GM18526 (cell line): ENCODE measurements around the gene REM2.
A peak's percentile ranks its signal among the peaks of the same experiment; 100 is the strongest.

Experiments used
- POLR2A ChIP-seq: IDR thresholded peaks from 3 replicates; pipeline ENCODE4 v1.6.1; 2011; ENCODE audit not compliant: insufficient read length; ENCODE audit errors: extremely low read depth

The REM2 gene

DNA sequence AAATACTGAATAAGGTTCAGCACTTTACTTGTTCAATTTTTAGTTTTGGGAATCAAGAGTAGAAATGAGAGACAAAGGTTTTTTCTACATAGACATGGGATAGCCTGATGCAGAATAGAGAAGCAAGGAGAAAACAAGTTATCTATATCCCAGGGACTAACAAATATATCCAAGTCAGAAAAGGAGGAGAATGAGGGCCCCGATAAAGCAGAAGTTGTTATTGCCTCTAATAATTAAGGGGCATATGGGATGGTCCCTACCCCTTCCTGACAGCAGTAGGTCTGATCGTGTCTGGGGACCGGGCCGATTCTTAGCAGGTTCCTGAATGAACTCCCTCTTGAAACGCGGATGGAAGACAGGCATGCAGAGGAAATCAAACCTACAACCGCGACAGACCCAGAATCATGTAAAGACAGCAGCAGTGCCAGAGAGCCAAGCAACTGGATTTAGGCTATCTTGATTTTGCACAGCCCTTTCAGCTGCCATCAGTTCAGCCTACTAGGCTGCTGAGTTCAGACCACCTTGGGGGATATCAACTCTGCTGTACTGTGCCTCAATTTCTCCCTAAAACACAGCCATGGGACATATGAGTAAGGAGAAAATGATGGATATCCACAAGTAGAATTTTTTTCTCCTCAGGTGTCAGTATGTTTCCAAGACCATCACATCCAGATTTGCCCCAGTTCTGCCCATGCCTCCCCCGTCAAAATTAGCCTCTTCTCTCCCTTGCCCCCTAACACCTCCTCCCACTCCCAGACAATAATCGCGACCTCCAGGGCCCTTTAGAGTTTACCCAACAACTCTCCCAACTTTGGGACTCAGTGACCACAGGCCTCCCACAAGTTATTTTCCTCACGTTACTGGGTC is 45.4 kb downstream of the REM2 start:
- TF ChIP-seq POLR2A: no peak

DNA sequence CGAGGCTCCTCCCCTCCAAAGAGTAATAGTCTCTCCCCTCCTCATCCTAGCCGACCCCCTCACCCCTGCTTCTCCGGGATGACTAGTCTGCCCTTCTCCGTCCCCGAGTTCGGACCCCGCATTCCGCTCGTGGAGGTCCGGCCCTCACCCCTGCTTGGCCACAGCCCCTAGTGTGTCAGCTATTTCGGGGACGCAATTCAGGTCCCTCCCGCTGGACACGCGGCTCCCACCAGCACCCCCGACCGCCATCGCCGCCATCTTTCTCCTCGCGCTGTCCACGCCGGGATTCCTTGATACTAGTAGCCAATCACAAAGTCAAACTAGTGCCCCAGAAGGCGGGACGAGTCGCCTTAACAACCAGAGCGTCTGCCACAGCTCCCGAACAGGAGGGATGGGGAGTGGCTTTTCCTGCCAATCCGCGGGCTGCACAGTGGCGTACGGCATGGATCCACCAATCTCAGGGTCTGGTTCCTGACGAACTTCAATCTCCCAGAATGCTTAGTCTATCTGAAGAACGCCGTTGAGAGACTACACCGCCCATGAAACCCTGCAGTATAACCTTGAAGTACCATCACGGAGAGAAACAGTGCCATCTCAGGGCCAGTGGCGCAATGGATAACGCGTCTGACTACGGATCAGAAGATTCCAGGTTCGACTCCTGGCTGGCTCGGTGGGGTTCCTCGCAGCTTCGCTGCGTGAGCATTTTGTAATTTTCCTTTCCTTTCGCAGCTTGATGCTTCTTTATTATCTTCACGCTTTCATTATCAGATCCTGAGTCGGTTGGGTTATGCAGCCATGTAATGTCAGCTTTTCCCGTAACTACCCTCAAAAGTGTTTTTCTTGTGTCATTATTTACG is 46.3 kb downstream of the REM2 start, which contains the start of gene PRMT5:
PRMT5 (minus strand) TSS at position 273 of the 857 bp plus-strand sequence; CDS start at position 258, 15 bp downstream.
- TF ChIP-seq POLR2A: peak; percentile 95

DNA sequence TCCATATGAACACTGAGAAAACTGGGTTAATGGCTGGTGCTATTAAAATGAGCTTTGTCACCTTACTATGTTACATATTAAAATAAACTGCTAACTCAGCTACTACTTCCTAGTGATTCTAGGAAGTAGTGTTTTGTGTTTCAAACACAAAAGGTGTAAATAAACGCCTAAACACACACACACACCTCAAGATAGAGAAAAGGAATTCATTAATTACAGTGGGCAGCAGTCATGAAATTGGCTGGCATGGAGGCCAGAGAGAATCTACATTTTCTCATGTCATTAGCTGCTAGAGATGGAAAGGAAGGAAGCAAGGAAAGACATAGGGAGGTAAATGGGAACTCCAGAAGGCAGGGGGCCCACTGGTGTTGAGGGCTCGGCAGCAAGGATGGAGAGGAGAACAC is 46.9 kb downstream of the REM2 start:
- no peak for TF ChIP-seq POLR2A

DNA sequence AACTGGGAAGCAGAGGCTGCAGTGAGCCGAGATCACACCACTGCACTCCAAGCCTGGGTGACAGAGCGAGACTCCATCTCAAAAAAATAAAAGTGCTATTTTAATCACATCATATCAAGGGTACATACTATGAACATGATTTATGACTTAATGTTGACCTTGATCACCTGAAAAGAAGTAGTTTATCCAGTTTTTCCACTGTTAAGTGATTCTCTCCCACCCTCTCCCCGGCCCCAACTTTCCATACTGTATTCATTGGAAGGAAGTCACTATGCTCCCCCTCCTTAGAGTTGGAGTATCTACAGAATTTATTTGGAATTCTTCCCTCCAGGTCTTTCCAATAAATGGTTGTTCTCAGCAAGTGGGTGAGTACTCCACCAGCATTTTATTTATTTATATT is 49.1 kb downstream of the REM2 start:
- TF ChIP-seq POLR2A: no peak

DNA sequence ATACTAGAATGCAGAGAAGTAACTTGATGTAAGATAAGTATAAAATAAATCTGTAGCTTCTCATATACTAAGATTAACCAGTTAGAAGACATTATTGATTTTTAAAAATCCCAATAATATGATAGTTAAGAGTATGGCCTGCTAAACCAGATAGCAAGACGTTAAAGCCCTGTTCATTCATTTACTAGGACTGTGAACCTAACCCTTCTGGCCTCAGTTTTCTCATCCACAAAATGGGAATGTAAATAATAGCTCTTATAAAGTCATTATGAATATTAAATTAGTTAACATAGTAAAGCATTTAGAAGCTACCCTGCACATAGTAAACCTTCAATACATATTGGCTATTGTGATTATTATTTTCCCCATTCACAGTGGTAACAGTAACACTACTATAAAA is 52.1 kb downstream of the REM2 start:
- no peak for TF ChIP-seq POLR2A
